ENCODE data around the gene ARID4B.
"Not testable (repeated sequence)": the region's sequence is repeated elsewhere in the genome, so short reads cannot be mapped to it uniquely, and the experiment has no call there.

ARID4B gene

GRCh38 chr1:235160383-235160956 lies 167.5 kb downstream of the ARID4B start:
- DNase-seq (ENCODE audit: low read depth): no peak

DNA sequence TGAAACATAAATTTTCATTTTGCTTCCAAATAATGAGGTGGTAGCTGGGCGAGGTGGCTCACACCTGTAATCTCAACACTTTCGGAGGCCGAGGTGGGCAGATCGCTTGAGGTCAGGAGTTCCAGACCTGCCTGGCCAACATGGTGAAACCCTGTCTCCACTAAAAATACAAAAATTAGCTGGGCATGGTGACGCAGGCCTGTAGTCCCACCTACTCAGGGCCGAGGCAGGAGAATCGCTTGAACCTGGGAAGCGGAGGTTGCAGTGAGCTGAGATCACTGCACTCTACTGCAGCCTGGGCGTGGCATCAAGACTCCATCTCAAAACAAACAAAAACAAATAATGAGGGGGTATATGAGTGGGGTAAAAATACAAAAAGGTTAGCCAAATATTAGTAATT lies 168.0 kb downstream of the ARID4B start:
- not testable (repeated sequence) for DNase-seq (ENCODE audit: low read depth)

DNA sequence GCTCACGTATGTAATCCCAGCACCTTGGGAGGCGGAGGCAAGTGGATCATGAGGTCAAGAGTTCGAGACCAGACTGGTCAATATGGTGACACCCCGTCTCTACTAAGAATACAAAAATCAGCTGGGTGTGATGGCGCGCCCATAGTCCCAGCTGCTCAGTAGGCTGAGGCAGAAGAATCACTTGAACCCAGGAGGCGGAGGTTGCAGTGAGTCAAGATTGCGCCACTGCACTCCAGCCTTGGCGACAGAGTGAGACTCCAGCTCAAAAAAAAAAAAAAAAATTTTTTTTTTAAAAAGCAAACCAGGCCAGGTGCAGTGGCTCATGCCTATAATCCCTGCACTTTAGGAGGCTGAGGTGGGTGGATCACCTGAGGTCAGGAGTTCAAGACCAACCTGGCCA lies 168.7 kb downstream of the ARID4B start:
- DNase-seq (ENCODE audit: low read depth): not testable (repeated sequence)

- no peak for DNase-seq (ENCODE audit: low read depth)
Measured at GRCh38 chr1:235158680-235159079, 169.3 kb downstream of the ARID4B start.

DNA sequence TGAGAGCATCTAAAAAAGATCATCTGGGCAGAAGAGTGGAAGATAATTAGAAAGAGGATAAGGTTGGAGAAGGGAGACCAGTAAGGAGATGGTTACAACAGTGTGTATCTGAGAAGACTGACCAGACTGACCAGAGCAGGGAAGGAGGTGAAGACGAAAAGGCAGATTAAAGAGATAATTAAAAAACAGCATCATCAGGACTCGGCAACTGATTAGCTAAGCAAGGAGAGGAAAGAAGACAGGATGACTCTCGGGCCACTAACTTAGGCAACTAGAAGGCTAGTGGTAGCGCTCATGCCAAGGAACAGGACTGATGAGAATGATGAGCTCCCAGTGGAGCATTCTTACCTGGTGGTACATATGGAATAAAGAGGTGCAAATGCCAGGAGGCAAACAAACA lies 170.8 kb downstream of the ARID4B start:
- no peak for DNase-seq (ENCODE audit: low read depth)

- DNase-seq (ENCODE audit: low read depth): no peak
Measured at GRCh38 chr1:235156740-235157139, 171.2 kb downstream of the ARID4B start.

DNA sequence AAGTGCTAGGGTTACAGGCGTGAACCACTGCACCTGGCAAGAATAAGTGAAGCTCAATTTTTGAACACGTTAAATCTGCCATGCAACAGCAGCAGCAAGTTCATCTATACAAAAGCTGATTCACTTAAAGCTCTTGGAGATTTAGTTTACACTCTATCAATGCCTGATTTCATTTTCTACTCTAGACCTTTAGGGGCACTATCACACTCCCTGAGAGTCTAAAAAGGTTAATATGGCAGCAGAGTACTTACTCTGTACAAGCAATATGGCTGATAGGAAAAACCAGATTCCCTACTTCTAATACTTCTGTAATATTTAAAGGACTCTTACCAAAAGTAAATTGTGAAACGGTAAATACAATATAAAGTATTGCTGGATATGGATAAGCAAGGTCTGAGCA lies 171.7 kb downstream of the ARID4B start:
- DNase-seq (ENCODE audit: low read depth): no peak

DNA sequence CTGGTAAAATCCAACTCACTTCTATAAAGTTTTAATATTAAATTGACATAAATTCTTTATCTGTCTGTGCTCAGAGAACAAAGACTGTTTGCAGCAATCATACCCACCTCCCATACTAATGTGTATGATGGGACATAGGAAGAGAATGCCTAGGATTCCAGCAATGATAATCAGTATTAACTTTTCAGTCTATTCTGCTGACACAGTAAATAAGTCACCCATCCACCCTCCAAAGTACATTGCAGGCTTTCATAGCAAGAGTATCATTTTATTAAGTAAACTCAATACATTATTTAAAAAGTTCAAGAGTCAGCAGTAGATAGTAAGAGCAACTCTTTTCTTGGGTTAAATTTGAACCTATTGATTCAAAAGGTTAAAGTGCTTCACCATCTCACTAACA lies 175.7 kb downstream of the ARID4B start:
- DNase-seq (ENCODE audit: low read depth): no peak

- no peak for DNase-seq (ENCODE audit: low read depth)
Measured at GRCh38 chr1:235151033-235151432, 176.9 kb downstream of the ARID4B start.

DNA sequence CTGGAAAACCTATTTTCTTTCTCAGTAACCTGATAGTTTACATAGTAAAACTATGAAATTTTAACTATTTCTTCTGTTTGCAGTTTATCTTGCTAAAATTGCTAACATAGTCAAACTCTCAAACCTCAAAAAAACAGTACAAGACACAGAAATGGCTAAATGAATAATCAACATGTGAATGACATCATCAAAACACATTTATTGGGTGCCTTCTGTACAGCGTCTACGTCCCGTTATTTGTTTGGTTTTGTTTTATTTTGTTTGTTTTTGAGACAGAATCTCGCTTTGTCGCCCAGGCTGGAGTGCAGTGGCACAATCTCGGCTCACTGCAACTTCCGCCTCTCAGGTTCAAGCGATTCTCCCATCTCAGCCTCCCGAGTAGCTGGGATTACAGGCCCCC lies 178.2 kb downstream of the ARID4B start:
- no peak for DNase-seq (ENCODE audit: low read depth)

GRCh38 chr1:235147269-235147668 lies 180.7 kb downstream of the ARID4B start:
- no peak for DNase-seq (ENCODE audit: low read depth)

DNA sequence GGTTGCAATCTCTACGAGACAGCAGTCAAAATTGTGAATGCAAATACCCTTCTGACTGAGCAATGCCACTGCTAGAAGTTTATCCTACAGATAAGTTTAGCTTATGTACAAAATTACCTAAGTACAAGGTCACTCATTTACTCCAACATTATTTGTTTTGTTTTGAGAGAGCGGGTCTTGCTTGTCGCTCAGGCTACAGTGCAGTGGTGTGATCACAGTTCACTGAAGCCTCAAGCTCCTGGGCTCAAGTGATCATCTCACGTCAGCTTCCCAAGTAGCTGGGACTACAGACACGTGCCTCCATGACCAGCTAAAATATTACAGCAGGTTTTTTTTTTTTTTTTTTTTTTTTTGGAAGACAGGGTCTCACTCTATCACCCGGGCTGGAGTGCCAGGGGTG lies 182.3 kb downstream of the ARID4B start:
- DNase-seq (ENCODE audit: low read depth): no peak

DNA sequence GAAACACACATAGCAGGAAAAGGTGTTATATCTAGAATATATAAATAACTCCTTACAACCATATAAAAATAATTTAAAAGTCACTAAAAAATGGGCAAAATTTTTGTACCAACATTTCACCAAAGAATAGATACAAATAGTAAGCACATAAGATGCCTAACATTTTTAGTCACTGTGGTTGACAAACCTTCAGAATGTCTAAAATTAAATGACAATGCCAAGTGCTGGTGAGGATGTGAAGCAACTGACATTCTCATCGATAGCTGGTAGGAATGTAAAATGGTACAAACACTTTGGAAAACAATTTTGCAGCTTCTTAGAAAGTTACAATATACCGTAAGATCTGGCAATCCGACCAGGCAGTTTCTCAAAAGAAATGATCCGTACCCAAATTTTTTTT lies 185.0 kb downstream of the ARID4B start:
- DNase-seq (ENCODE audit: low read depth): no peak

DNA sequence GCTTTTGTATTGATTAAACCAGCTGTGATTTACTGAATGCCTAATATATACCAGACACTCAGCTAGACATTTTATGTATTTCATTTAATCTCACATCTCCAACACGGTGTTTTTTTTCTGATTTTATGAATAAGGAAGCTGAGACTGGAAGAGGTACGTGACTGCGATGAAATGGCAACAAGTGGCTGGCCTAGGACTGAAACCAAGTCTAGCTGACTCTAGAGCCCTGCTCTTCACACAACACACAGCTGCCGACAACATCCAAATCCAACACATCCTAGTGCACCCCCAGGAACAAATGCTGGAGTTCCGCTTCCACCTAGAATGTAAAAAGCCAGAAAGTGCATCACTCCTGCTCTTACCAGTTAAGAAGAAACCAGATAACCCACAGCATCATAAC lies 188.7 kb downstream of the ARID4B start:
- DNase-seq (ENCODE audit: low read depth): no peak

DNA sequence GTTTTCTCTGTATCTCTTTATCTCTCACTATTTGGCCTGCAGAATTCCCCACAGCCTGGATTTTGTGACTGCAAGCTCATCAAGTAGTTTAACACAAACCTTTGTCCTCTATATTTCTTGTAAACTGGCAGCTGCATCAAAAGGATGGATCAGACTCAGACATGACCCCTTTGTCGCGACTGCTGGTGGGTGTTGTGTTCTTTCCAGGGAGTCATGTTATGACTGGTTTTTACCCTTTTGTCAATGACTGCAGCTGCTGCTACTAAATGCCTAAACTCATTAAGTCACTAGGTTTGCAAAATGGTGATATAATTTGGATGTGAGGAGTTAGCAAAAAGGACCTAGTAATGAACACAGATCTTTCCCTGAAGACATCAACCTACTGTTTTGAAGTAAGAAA lies 189.2 kb downstream of the ARID4B start:
- no peak for DNase-seq (ENCODE audit: low read depth)

GRCh38 chr1:235136111-235136510 lies 191.9 kb downstream of the ARID4B start:
- DNase-seq (ENCODE audit: low read depth): no peak

DNA sequence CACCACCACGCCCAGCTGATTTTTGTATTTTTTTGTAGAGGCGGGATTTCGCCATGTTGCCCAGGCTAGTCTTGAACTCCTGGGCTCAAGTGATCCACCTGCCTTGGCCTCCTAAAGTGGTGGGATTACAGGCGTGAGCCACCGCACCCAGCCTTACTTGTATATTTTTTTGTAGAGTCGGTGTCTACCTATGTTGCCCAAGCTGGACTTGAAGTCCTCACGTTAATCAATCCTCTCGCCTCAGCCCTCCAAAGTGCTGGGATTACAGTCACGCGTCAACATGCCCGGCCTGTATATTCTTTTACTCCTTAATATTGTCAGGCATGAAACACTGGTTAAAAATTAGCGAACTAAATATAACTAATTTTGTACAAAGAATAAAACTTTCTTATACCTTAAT lies 193.8 kb downstream of the ARID4B start:
- DNase-seq (ENCODE audit: low read depth): no peak

GRCh38 chr1:235133086-235133485 lies 194.9 kb downstream of the ARID4B start:
- no peak for DNase-seq (ENCODE audit: low read depth)

GRCh38 chr1:235131961-235132360 lies 196.0 kb downstream of the ARID4B start:
- DNase-seq (ENCODE audit: low read depth): no peak

- DNase-seq (ENCODE audit: low read depth): no peak
Measured at GRCh38 chr1:235130766-235131270, 197.2 kb downstream of the ARID4B start.

DNA sequence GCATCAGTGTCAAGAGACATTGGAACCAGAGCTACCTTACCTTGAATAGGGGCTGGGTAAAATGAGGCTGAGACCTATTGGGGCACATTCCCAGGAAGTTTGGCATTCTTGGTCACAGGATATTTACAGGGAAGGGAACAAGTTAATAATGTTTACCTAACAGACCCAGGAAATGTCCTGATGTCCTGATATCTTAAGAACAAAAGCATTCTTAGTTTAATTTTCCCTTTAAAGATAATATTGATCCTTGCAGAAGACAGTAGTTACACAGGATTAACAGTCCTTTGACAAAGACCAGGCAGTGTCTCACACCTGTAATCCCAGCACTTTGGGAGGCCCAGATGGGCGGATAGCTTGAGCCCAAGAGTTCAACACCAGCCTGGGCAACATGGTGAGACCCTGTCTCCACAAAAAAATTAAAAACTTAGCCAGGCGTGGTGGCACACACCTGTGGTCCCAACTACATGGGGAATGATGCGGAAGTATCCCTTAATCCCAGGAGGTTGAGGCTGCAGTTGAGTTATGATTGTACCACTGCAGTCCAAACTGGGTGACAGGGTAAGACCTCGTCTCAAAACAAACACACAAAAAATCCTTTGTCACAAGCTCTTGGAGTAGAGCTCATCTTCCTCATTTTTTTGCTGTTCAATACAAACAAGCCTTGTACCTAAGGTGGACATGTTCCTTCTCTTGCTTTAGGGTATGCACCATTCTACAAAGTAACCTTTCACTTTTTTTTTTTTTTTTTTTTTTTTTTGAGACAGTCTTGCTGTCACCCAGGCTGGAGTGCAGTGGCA lies 198.0 kb downstream of the ARID4B start:
- no peak for DNase-seq (ENCODE audit: low read depth)

GRCh38 chr1:235128456-235129328 lies 199.3 kb downstream of the ARID4B start, which contains the start of gene TOMM20:
TSS of gene TOMM20 (minus strand) at chr1:235128837. CDS start at chr1:235128715, 122 bp downstream.
- DNase-seq (ENCODE audit: low read depth): peak; percentile 75
